ENCODE data around the gene BACH2.

DNA sequence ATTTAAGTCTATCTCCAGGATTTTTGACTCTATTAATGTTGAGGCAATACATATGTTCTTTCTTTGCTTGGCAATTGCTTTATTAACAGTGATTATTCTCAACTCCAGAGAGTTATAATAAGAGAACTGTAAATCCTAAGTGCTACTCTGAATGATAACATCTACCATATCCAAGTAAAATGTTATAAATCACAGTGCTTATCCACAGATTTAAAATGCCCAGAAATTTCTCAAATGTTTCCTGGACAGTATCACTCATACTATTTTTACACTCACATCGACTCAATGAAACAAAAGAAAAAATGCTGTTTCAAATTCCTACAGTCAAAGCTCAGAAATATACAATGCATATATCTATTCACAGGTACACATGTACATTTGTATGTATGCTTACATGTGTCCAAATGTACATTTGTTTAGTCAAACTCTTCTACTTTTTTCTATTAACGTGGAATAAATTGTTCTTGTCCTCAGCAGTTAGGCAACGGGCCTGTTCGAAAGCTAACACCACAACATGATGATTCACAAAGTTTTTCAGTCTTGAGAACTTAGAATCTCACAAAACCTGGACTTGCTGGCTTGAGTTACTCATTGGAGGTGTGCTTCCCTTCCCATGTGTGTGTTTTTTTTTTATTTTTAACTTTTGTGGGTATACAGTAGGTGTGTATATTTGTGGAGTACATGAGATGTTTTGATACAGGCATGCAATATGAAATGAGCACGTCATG, 209.4 kb downstream of the BACH2 start:
- TF ChIP-seq POLR2A (IDR thresholded peaks at IDR 0.05) (no peak), EP300 (IDR thresholded peaks at IDR 0.05) (no peak), POLR2AphosphoS5 (IDR thresholded peaks at IDR 0.05) (no peak)
- TF ChIP-seq, protein P1, sequence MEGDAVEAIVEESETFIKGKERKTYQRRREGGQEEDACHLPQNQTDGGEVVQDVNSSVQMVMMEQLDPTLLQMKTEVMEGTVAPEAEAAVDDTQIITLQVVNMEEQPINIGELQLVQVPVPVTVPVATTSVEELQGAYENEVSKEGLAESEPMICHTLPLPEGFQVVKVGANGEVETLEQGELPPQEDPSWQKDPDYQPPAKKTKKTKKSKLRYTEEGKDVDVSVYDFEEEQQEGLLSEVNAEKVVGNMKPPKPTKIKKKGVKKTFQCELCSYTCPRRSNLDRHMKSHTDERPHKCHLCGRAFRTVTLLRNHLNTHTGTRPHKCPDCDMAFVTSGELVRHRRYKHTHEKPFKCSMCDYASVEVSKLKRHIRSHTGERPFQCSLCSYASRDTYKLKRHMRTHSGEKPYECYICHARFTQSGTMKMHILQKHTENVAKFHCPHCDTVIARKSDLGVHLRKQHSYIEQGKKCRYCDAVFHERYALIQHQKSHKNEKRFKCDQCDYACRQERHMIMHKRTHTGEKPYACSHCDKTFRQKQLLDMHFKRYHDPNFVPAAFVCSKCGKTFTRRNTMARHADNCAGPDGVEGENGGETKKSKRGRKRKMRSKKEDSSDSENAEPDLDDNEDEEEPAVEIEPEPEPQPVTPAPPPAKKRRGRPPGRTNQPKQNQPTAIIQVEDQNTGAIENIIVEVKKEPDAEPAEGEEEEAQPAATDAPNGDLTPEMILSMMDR (IDR thresholded peaks at IDR 0.05): no peak
